B cell (primary cell): Measurements from ENCODE around the gene UBXN2A. TPM values are rescaled to one million over a fixed set of nuclear protein-coding genes. Genes with fewer than 3 reads are reported as not detected.
A peak's percentile ranks its signal among the peaks of the same experiment; 100 is the strongest.

Experiments
- ATAC-seq: fragments of 200-7000 bp; cut with Tn5 transposase; one replicate; pipeline ENCODE4 v1.10.0; 2021; ENCODE audit warnings: low read depth, mild to moderate bottlenecking, moderate number of reproducible peaks, moderate library complexity
- CTCF ChIA-PET: fragments of 350-600 bp; sonication (Branson Sonifier 250); formaldehyde crosslinking; loops from one replicate; lab custom pipeline; 2021; ENCODE audit warnings: antibody characterized with exemption, inconsistent platforms; lab: Charles Lee
- POLR2A ChIA-PET: fragments of 350-600 bp; sonication (Branson Sonifier 250); formaldehyde crosslinking; loops from one replicate; lab custom pipeline; 2021; ENCODE audit warnings: antibody characterized with exemption; lab: Charles Lee
- DNase-seq: peaks from one replicate; pipeline ENCODE4 v3.0.0; 2013
- H2AFZ ChIP-seq: 2 replicates; pipeline ENCODE4 v1.6.1; 2012; ENCODE audit warnings: mild to moderate bottlenecking, low read depth, low read length; ENCODE audit not compliant: insufficient read depth, poor library complexity, severe bottlenecking
- H3K27ac ChIP-seq, 2 donors: 1 replicate in 1 of 2; 2 replicates in 1 of 2; pipeline ENCODE4 v1.5.1; 2012 to 2013; ENCODE audit warnings: low read length in 2 of 2, mild to moderate bottlenecking in 2 of 2, moderate library complexity in 1 of 2
- H3K27me3 ChIP-seq, 4 experiments: fragments of 200-600 bp in 1 of 4; sonication (generic) in 1 of 4; replicated peaks in 1 of 4; 1 replicate in 2 of 4; 2 replicates in 2 of 4; pipeline versions ENCODE4 v1.6.1 to v1.7.0; 2013 to 2016; ENCODE audit warnings: low read length in 3 of 4, mild to moderate bottlenecking in 2 of 4, mixed read lengths in 1 of 4, moderate library complexity in 1 of 4; ENCODE audit not compliant: insufficient read depth in 4 of 4, control insufficient read depth in 3 of 4; ENCODE audit errors: control extremely low read depth in 1 of 4
- H3K36me3 ChIP-seq, 2 experiments: replicated peaks in 1 of 2; 1 replicate in 1 of 2; 2 replicates in 1 of 2; pipeline versions ENCODE4 v1.6.1 to v1.7.1; 2013; ENCODE audit warnings: low read length in 1 of 2; ENCODE audit not compliant: insufficient read depth in 2 of 2, control insufficient read depth in 1 of 2; ENCODE audit errors: control extremely low read depth in 1 of 2, extremely low read depth in 1 of 2
- H3K4me1 ChIP-seq, 2 donors: fragments of 200-600 bp in 1 of 2; sonication (generic) in 1 of 2; 1 replicate in 1 of 2; 2 replicates in 1 of 2; pipeline versions ENCODE4 v1.5.1 to v1.6.1; 2013 to 2017; ENCODE audit warnings: low read length in 2 of 2; ENCODE audit not compliant: control insufficient read depth in 2 of 2, insufficient read depth in 2 of 2
- H3K4me2 ChIP-seq: replicated peaks from 2 replicates; pipeline ENCODE3; 2012; ENCODE audit warnings: mild to moderate bottlenecking, low read depth, low read length; ENCODE audit not compliant: poor library complexity, severe bottlenecking
- H3K4me3 ChIP-seq, 5 experiments: fragments of 200-600 bp in 1 of 5; sonication (generic) in 1 of 5; 1 replicate in 3 of 5; 2 replicates in 2 of 5; pipeline versions ENCODE4 v1.5.1 to v1.7.0; 2011 to 2016; ENCODE audit warnings: low read length in 4 of 5, mild to moderate bottlenecking in 4 of 5, low read depth in 2 of 5, control low read depth in 1 of 5, moderate library complexity in 1 of 5; ENCODE audit not compliant: insufficient read depth in 1 of 5; ENCODE audit errors: control extremely low read depth in 1 of 5, extremely low read depth in 1 of 5
- H3K79me2 ChIP-seq: fragments of 200-600 bp; sonication (generic); one replicate; pipeline ENCODE4 v1.6.0; 2016; ENCODE audit warnings: low read length; ENCODE audit not compliant: control insufficient read depth, insufficient read depth
- H3K9ac ChIP-seq: fragments of 200-600 bp; sonication (generic); 2 replicates; pipeline ENCODE4 v1.6.1; 2017; ENCODE audit warnings: mild to moderate bottlenecking, low read length, moderate library complexity
- H3K9me3 ChIP-seq, 3 donors: one replicate each; pipeline versions ENCODE4 v1.6.1 to v1.7.1; 2013; ENCODE audit warnings: low read length in 2 of 3; ENCODE audit not compliant: control insufficient read depth in 2 of 3, insufficient read depth in 1 of 3; ENCODE audit errors: control extremely low read depth in 1 of 3
- H4K20me1 ChIP-seq: 2 replicates; pipeline ENCODE4 v1.6.0; 2012; ENCODE audit warnings: mild to moderate bottlenecking, low read length; ENCODE audit not compliant: insufficient read depth, control insufficient read depth, poor library complexity, severe bottlenecking
- H3K27ac Mint-ChIP-seq: one replicate; pipeline ENCODE4 v1.8.0; 2021; ENCODE audit warnings: mixed read lengths
- H3K27me3 Mint-ChIP-seq: one replicate; pipeline ENCODE4 v1.8.0; 2021; ENCODE audit warnings: mixed read lengths
- H3K4me1 Mint-ChIP-seq: one replicate; pipeline ENCODE4 v1.8.0; 2021; ENCODE audit warnings: mixed read lengths
- H3K4me3 Mint-ChIP-seq: one replicate; pipeline ENCODE4 v1.8.0; 2021; ENCODE audit warnings: mixed read lengths
- H3K9me3 Mint-ChIP-seq: one replicate; pipeline ENCODE4 v1.8.0; 2022; ENCODE audit warnings: mixed read lengths; ENCODE audit not compliant: insufficient read depth
- EZH2 ChIP-seq: IDR thresholded peaks from 2 replicates; pipeline ENCODE4 v1.6.1; 2012; ENCODE audit warnings: borderline replicate concordance, low read depth, mild to moderate bottlenecking, moderate library complexity, low read length; ENCODE audit not compliant: insufficient read depth, poor library complexity, severe bottlenecking
- WGBS: methylation state at CpG from one replicate; pipeline ENCODE4 v1.1.5; 2013; ENCODE audit warnings: missing lambda C conversion rate; ENCODE audit not compliant: insufficient coverage; 5-methylcytosine and 5-hydroxymethylcytosine counted together
- intact Hi-C: fragments of 100-400 bp; cut with micrococcal nuclease; formaldehyde crosslinking; loops from one replicate; pipeline ENCODE4 v1.10.0; 2022
- polyA plus RNA-seq: library from polyadenylated mRNA; depleted of rRNA; stranded (reverse); fragments of >200 nt; gene quantifications from 2 replicates; pipeline ENCODE4 v1.2.3, GENCODE V29; 2012
- total RNA-seq, 2 donors: library from RNA; stranded (reverse); fragments of 120-200 nt in 1 of 2; gene quantifications; 1 replicate in 1 of 2; 2 replicates in 1 of 2; pipeline versions ENCODE4 v1.2.3 to v1.2.4, GENCODE V29; 2013 to 2022
- TF ChIP-seq, protein P1 (sequence below): fragments of 200-600 bp; IDR thresholded peaks from one replicate; pipeline ENCODE4 v1.8.0; 2022; ENCODE audit warnings: antibody characterized with exemption, mild to moderate bottlenecking

The UBXN2A gene
- total and polyA plus RNA-seq, 2 donors (not counting 1 experiment from before 2014, with no cell fraction given), result 2.8 to 13.4 TPM

DNA sequence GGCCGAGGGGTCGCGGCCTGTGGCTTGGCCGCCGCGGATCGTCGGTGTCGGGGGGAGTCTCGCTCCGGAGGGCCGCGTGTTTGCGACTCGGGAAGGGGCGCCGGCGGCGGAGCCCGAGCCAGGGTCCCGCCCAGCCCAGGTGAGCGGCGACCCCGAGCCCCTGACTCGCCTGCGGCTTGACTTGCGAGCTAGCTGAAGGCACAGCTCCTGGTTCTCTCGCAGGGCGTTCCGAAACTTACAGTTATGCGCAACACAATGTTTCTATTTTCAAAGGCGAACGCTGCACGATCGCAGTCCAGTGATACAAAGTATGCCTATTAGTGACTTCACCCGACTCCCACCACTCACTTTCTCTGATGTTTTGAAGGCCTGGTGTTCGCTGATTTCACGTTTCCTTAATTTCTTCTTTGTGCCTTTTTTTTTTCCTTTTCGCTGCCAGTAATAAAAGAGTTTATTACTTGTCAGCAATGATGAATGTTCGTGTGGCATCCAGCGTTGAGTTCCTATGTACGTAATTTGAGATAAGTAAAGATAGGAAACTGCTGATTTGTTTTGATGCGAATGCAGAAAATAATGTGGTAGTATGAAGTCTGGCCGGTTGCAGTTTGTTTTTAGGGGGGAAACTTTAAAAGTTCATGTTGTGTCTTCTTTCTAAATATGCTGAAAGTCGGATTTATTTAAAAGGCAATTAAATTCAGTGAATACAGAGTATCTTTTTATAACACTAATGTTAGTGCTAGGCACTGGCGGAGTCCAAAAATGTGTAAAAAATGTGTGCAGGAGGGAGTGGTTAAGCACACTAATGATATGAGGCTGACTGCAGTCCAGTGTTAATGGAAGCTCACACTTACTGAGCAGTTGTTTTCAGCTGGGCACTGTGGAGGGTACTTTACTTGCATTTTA lies 706 bp downstream of the UBXN2A start:
- Histone ChIP-seq H3K9me3 (no peaks in the 10 kb centered on the region), H3K4me3 (peak overlapping the region; percentile 65 to 91 (median 80)), H3K9ac (peak overlapping the region; percentile 80), H3K27ac (peak overlapping the region; percentile 21 to 72), H3K4me1 (peaks cover 12 to 18% of the 10 kb centered on the region in 2 donors), H3K36me3 (no peaks in the 10 kb centered on the region), H3K27me3 (no peaks in the 10 kb centered on the region), H4K20me1 (no peaks in the 10 kb centered on the region), H2AFZ (peak overlapping the region; percentile 75), H3K4me2 (peak overlapping the region; percentile 84), H3K79me2 (peaks cover 44% of the 10 kb centered on the region)
- 3% methylated on average over 42 of the region's 46 CpGs for WGBS
- ATAC-seq, result peak; percentile 55
- ChIA-PET CTCF (interaction anchor here (1.1 to 4.3 kb wide), 3 partner anchors 14 to 143 kb away, joined by 3 to 66 read pairs (median 6); partner anchors contain the start of gene ATAD2B), POLR2A (interaction anchor here (0.5 to 5.6 kb wide), 6 partner anchors 10 to 136 kb away, joined by 3 to 47 read pairs (median 4); partner anchors contain the start of genes ATAD2B and SF3B6)
- Mint-ChIP-seq H3K27me3 (no peaks in the 10 kb centered on the region), H3K9me3 (no peaks in the 10 kb centered on the region), H3K4me1 (peaks cover 21% of the 10 kb centered on the region), H3K27ac (peak overlapping the region; percentile 85), H3K4me3 (peak overlapping the region; percentile 91)
- no peak for DNase-seq
- intact Hi-C loops, result loop anchor here (1.0 to 5.0 kb wide), 5 partner anchors 14 to 1938 kb away; partner anchors contain the start of genes ASXL2, ATAD2B, FKBP1B and SF3B6
- TF ChIP-seq EZH2, result no peak
- TF ChIP-seq, protein P1, sequence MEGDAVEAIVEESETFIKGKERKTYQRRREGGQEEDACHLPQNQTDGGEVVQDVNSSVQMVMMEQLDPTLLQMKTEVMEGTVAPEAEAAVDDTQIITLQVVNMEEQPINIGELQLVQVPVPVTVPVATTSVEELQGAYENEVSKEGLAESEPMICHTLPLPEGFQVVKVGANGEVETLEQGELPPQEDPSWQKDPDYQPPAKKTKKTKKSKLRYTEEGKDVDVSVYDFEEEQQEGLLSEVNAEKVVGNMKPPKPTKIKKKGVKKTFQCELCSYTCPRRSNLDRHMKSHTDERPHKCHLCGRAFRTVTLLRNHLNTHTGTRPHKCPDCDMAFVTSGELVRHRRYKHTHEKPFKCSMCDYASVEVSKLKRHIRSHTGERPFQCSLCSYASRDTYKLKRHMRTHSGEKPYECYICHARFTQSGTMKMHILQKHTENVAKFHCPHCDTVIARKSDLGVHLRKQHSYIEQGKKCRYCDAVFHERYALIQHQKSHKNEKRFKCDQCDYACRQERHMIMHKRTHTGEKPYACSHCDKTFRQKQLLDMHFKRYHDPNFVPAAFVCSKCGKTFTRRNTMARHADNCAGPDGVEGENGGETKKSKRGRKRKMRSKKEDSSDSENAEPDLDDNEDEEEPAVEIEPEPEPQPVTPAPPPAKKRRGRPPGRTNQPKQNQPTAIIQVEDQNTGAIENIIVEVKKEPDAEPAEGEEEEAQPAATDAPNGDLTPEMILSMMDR, result no peak
